Neuron (in vitro differentiated cells): Measurements from ENCODE around the gene STN1.

Source experiments
- H2AFZ ChIP-seq: one replicate; pipeline ENCODE4 v1.6.1; 2013; ENCODE audit warnings: low read depth, mild to moderate bottlenecking, inconsistent platforms, low read length, moderate library complexity
- H3K27me3 ChIP-seq: one replicate; pipeline ENCODE4 v1.6.1; 2013; ENCODE audit warnings: low read length; ENCODE audit not compliant: insufficient read depth
- H3K36me3 ChIP-seq: one replicate; pipeline ENCODE4 v1.6.1; 2013; ENCODE audit warnings: low read length; ENCODE audit not compliant: insufficient read depth
- H3K4me1 ChIP-seq: one replicate; pipeline ENCODE4 v1.6.1; 2013; ENCODE audit warnings: low read length; ENCODE audit not compliant: insufficient read depth
- H3K4me3 ChIP-seq: 2 replicates; pipeline ENCODE4 v1.5.1; 2013; ENCODE audit warnings: mild to moderate bottlenecking, low read length, moderate library complexity
- H3K9me3 ChIP-seq: one replicate; pipeline ENCODE4 v1.6.1; 2013; ENCODE audit warnings: low read length

STN1 gene

DNA sequence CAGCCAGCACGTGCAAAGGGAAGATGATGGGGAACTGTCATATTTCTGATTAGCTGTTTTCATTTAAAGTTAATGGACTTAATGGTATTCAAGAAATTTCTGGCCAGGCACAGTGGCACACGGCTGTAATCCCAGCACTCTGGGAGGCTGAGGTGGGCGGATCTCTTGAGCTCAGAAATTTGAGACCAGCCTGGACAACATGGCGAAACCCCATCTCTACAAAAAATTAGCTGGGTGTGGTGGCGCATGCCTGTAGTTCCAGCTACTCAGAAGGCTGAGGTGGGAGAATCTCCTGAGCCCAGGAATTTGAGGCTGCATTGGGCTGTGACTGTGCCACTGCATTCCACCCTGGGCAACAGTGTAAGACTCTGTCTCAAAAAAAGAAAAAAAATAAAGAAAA, 18.7 kb downstream of the STN1 start:
- no peak overlapping the region for H2AFZ ChIP-seq
- H3K4me1 ChIP-seq, result peaks cover 20% of the 10 kb centered on the region
- no peaks in the 10 kb centered on the region for H3K27me3 ChIP-seq
- H3K4me3 ChIP-seq, result no peak overlapping the region
- H3K9me3 ChIP-seq, result no peaks in the 10 kb centered on the region
- H3K36me3 ChIP-seq, result peaks cover 11% of the 10 kb centered on the region

DNA sequence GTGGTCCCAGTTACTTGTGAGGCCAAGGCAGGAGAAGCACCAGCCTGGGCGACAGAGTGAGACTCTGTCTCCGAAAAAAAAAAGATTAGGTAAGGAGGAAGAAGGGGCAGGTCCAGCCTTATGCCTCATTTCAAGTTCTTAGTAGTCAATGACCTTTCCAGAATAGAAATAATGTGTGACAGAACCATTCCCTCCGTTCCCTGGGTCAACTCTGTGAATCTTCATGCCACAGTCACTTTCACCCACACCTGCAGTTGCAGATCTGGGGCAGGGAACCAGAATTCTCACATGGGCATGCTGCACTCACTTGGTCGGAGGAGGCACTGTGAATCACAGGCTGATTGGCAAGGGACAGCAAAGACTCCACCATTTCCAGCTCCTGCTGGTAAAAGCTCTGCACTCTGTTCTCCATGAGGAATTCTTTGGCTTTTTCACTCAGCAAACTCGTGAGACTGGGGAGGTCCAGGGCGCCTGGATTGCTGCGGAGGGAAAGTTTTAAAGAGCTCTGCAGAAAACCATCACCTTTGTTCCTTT, 20.7 kb downstream of the STN1 start:
- Histone ChIP-seq H3K4me3 (no peak overlapping the region), H3K27me3 (no peaks in the 10 kb centered on the region), H3K36me3 (peaks cover 9% of the 10 kb centered on the region), H3K4me1 (peaks cover 22% of the 10 kb centered on the region), H2AFZ (no peak overlapping the region), H3K9me3 (no peaks in the 10 kb centered on the region)

DNA sequence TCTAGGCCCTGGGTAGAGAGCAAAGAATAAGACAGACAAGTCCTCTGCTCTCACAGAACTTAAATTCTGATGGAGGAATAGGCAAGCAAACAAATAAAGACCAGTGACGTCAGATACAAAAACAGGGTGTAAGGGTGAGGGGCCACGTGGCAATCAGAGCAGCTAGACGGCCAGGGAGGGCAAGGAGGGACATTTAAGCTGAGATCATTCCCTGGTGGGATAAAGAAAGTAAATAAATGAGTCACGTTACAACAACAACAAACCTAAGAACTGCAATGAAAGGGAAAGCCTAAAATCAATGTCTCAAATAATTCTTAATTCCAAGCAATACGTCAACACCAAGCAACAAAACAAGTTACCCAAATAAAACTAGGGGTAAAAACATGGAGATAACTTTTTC, 21.8 kb downstream of the STN1 start:
- Histone ChIP-seq H3K4me1 (peaks cover 22% of the 10 kb centered on the region), H3K9me3 (no peaks in the 10 kb centered on the region), H2AFZ (no peak overlapping the region), H3K27me3 (no peaks in the 10 kb centered on the region), H3K36me3 (peaks cover 13% of the 10 kb centered on the region), H3K4me3 (no peak overlapping the region)

- H3K36me3 ChIP-seq, result peaks cover 18% of the 10 kb centered on the region
- H3K27me3 ChIP-seq, result no peaks in the 10 kb centered on the region
- H3K4me1 ChIP-seq, result peaks cover 22% of the 10 kb centered on the region
- H3K4me3 ChIP-seq, result no peak overlapping the region
- H3K9me3 ChIP-seq, result no peaks in the 10 kb centered on the region
- no peak overlapping the region for H2AFZ ChIP-seq
Observed at GRCh38 chr10:103895411-103896186, 22.4 kb downstream of the STN1 start.

GRCh38 chr10:103894441-103894864, 23.5 kb downstream of the STN1 start:
- H3K36me3 ChIP-seq, result peaks cover 18% of the 10 kb centered on the region
- H3K27me3 ChIP-seq, result no peaks in the 10 kb centered on the region
- H3K4me3 ChIP-seq, result no peak overlapping the region
- peaks cover 22% of the 10 kb centered on the region for H3K4me1 ChIP-seq
- no peak overlapping the region for H2AFZ ChIP-seq
- H3K9me3 ChIP-seq, result no peaks in the 10 kb centered on the region

DNA sequence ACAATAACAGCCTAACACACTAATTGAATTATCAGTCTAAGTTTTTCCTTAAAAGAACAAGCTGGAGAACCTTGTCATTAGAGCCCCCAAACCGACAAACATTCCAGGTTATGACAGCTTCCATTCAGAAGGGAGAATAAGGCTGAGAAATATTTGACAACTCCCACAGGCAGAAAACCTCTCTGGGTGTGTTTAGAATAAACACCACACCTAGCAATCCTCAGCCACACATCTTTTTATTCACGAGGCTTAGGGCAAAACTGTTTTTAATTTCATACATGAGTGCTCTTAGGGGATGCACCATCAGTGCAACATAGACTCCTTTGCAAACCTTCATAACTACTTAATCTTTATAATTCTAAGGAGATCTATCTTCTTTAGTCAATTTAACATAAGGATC, 24.2 kb downstream of the STN1 start:
- no peaks in the 10 kb centered on the region for H3K9me3 ChIP-seq
- H2AFZ ChIP-seq, result no peak overlapping the region
- no peaks in the 10 kb centered on the region for H3K27me3 ChIP-seq
- H3K4me3 ChIP-seq, result no peak overlapping the region
- peaks cover 23% of the 10 kb centered on the region for H3K4me1 ChIP-seq
- H3K36me3 ChIP-seq, result peaks cover 13% of the 10 kb centered on the region

DNA sequence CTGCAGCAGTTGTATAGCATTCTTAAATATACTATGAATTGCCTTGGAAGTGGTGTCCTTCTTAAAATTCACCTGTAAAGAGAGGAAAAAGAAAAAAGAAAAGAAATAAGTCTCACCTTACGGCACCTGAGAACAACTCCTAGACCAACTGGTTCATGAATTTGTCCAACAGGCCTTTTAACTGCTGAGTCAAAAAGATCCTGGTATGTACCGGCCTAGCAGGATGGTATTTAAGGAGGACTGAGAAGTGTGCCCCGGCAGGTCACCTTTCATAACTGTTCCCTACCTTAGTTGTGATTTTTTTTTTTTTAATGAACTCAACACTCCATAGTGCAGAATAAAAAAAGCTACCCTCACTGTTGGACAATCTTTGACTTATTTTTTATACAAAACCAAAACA, 25.8 kb downstream of the STN1 start:
- Histone ChIP-seq H3K27me3 (no peaks in the 10 kb centered on the region), H3K36me3 (peaks cover 12% of the 10 kb centered on the region), H3K4me1 (peaks cover 27% of the 10 kb centered on the region), H3K9me3 (no peaks in the 10 kb centered on the region), H2AFZ (no peak overlapping the region), H3K4me3 (no peak overlapping the region)

DNA sequence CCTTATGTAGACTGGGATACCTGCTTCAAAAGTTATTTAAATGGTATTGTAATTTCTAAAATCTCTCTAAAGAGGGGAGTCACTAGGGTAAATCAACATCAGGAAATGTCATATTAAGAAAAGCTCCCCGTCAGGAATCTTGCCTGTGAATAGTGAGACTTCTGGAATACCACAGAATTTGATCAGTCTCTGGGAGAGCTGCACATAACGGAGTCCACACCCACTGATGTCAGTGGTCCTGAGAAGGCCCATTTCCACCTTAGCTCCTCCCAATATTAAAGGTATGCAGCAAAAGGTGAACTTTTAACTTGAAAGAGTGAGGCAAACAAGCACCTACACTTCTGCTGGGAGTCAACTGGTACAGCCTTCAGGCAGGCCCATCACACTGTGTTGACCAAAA, 27.3 kb downstream of the STN1 start:
- H3K36me3 ChIP-seq, result peaks cover 14% of the 10 kb centered on the region
- H3K4me3 ChIP-seq, result no peak overlapping the region
- H3K9me3 ChIP-seq, result no peaks in the 10 kb centered on the region
- peaks cover 21% of the 10 kb centered on the region for H3K4me1 ChIP-seq
- H3K27me3 ChIP-seq, result no peaks in the 10 kb centered on the region
- H2AFZ ChIP-seq, result no peak overlapping the region

- Histone ChIP-seq H3K27me3 (no peaks in the 10 kb centered on the region), H2AFZ (no peak overlapping the region), H3K9me3 (no peaks in the 10 kb centered on the region), H3K36me3 (peaks cover 14% of the 10 kb centered on the region), H3K4me3 (no peak overlapping the region), H3K4me1 (peaks cover 16% of the 10 kb centered on the region)
Observed at GRCh38 chr10:103890194-103890658, 27.8 kb downstream of the STN1 start.

DNA sequence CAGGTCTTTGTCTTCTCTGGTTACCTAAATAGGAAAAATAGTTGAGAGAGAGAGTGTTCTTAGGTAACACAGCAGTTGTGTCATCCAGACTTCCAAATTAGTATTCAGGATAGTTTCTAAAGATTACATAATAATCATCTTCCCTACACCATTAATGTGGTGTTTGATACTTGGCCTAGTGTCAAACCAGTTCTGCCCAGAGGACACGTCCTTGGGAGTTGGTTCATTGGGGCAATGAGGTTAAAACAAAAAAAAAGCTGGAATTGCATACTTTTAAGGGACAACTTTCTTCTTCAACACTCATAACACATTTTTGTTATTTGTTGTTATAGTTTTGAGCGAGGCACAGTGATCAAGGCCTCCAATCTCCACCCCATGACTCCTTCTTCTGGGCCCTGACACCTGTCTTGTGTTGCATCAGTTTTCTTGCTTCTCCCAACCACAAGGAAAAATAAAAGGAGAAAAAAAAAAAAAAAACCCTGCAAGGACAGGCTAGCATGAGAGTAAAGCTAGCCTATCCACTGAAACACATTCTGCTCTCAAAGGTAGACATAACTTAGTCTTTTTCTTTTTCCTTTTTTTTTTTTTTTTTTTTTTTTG, 28.8 kb downstream of the STN1 start:
- Histone ChIP-seq H2AFZ (no peak overlapping the region), H3K4me3 (no peak overlapping the region), H3K36me3 (peaks cover 14% of the 10 kb centered on the region), H3K4me1 (peaks cover 6% of the 10 kb centered on the region), H3K27me3 (no peaks in the 10 kb centered on the region), H3K9me3 (no peaks in the 10 kb centered on the region)

- Histone ChIP-seq H2AFZ (no peak overlapping the region), H3K27me3 (no peaks in the 10 kb centered on the region), H3K4me3 (no peak overlapping the region), H3K4me1 (peaks cover 6% of the 10 kb centered on the region), H3K36me3 (peaks cover 14% of the 10 kb centered on the region), H3K9me3 (no peaks in the 10 kb centered on the region)
Observed at GRCh38 chr10:103888113-103888841, 29.7 kb downstream of the STN1 start.

GRCh38 chr10:103885617-103886016, 32.4 kb downstream of the STN1 start:
- no peak overlapping the region for H2AFZ ChIP-seq
- no peaks in the 10 kb centered on the region for H3K27me3 ChIP-seq
- no peak overlapping the region for H3K4me3 ChIP-seq
- H3K9me3 ChIP-seq, result no peaks in the 10 kb centered on the region
- peaks cover 5% of the 10 kb centered on the region for H3K36me3 ChIP-seq
- peaks cover 6% of the 10 kb centered on the region for H3K4me1 ChIP-seq

DNA sequence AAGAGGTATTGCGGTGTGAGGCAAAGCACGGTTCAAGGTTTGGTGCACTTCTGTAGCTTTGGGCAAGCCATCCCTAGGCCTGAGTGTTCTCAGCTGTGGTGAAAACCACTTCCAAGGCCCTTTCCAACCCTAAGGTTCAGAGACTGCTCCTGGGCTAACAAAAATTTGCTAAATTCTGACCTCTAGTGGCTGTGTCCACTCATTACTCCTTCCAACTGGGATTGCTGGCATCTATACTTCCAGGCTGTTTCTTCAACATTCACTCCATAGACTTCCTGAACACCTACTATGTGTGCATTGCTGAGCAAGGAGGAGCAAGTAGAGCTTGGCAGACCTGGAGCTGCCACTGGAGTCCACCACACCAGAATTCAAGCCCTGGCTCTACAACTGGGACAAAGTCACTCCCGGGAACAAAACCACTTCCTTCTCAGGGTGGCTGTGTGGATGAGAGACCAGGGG, 33.3 kb downstream of the STN1 start:
- Histone ChIP-seq H3K27me3 (no peaks in the 10 kb centered on the region), H3K36me3 (peaks cover 5% of the 10 kb centered on the region), H3K9me3 (no peaks in the 10 kb centered on the region), H3K4me3 (no peak overlapping the region), H2AFZ (no peak overlapping the region), H3K4me1 (peaks cover 6% of the 10 kb centered on the region)
